Neural cell (in vitro differentiated cells): ENCODE results near the gene CALHM6. TPM values are rescaled to one million over a fixed set of nuclear protein-coding genes. Genes with fewer than 3 reads are reported as not detected.

Experiments used
- H2AFZ ChIP-seq: fragments of 200-600, 300-800 bp; sonication (generic), shearing (Covaris generic); 2 replicates; pipeline ENCODE4 v1.6.0; 2014; ENCODE audit warnings: low read depth, mild to moderate bottlenecking, antibody characterized with exemption, low read length, moderate library complexity
- H3F3A ChIP-seq: fragments of 200-600 bp; shearing (Covaris generic); 2 replicates; pipeline ENCODE4 v1.6.1; 2016; ENCODE audit warnings: mild to moderate bottlenecking, moderate library complexity, mixed read lengths, antibody characterized with exemption, low read length; ENCODE audit not compliant: insufficient read depth, poor library complexity, severe bottlenecking
- H3K27ac ChIP-seq: fragments of 200-600, 300-800 bp; sonication (generic), shearing (Covaris generic); 2 replicates; pipeline ENCODE4 v1.5.1; 2014; ENCODE audit warnings: mild to moderate bottlenecking, low read length, moderate library complexity
- H3K27me3 ChIP-seq: fragments of 300-800, 200-600 bp; sonication (generic), shearing (Covaris generic); 2 replicates; pipeline ENCODE4 v1.6.0; 2014; ENCODE audit warnings: mild to moderate bottlenecking, low read depth, low read length, moderate library complexity; ENCODE audit not compliant: insufficient read depth
- H3K36me3 ChIP-seq: fragments of 300-800, 200-600 bp; sonication (generic), shearing (Covaris generic); 2 replicates; pipeline ENCODE4 v1.5.1; 2014; ENCODE audit warnings: mild to moderate bottlenecking, antibody characterized with exemption, low read length, moderate library complexity; ENCODE audit not compliant: insufficient read depth
- H3K4me2 ChIP-seq: fragments of 300-800, 200-600 bp; sonication (generic), shearing (Covaris generic); 2 replicates; pipeline ENCODE4 v1.6.0; 2014; ENCODE audit warnings: mild to moderate bottlenecking, low read length
- H3K4me3 ChIP-seq: fragments of 300-800, 200-600 bp; sonication (generic), shearing (Covaris generic); 2 replicates; pipeline ENCODE4 v1.5.1; 2014; ENCODE audit warnings: mild to moderate bottlenecking, low read length, moderate library complexity
- H3K79me2 ChIP-seq: fragments of 200-600 bp; shearing (Covaris generic); replicated peaks from 2 replicates; pipeline ENCODE4 v1.6.0; 2014; ENCODE audit warnings: mild to moderate bottlenecking, low read length, moderate library complexity; ENCODE audit not compliant: insufficient read depth
- H3K9ac ChIP-seq: fragments of 300-800, 200-600 bp; sonication (generic), shearing (Covaris generic); 2 replicates; pipeline ENCODE4 v1.6.1; 2016; ENCODE audit warnings: mild to moderate bottlenecking, low read length, mixed read lengths
- H3K9me2 ChIP-seq: fragments of 200-600 bp; shearing (Covaris generic); 2 replicates; pipeline ENCODE4 v1.6.1; 2016; ENCODE audit warnings: mild to moderate bottlenecking, low read length, mixed read lengths; ENCODE audit not compliant: insufficient read depth
- H3K9me3 ChIP-seq: fragments of 200-600, 300-800 bp; sonication (generic), shearing (Covaris generic); 2 replicates; pipeline ENCODE4 v1.6.1; 2016; ENCODE audit warnings: mild to moderate bottlenecking, mixed run types, low read length, moderate library complexity, mixed read lengths
- H4K20me1 ChIP-seq: fragments of 200-600 bp; shearing (Covaris generic); 2 replicates; pipeline ENCODE4 v1.6.1; 2016; ENCODE audit warnings: mild to moderate bottlenecking, mixed run types; ENCODE audit not compliant: insufficient read depth
- EP300 ChIP-seq: fragments of 450-650 bp; conservative IDR thresholded peaks from 2 replicates; pipeline ENCODE4 v1.6.1; 2014; ENCODE audit warnings: antibody characterized with exemption, mild to moderate bottlenecking, moderate library complexity; ENCODE audit not compliant: poor library complexity, severe bottlenecking
- EZH2 ChIP-seq: fragments of 200-600, 300-800 bp; shearing (Covaris generic), sonication (generic); IDR thresholded peaks from 2 replicates; pipeline ENCODE4 v1.6.1; 2014; ENCODE audit warnings: antibody characterized with exemption, low read length, borderline replicate concordance, mild to moderate bottlenecking; ENCODE audit not compliant: insufficient read depth, poor library complexity, severe bottlenecking
- MXI1 ChIP-seq: fragments of 450-650 bp; conservative IDR thresholded peaks from 2 replicates; pipeline ENCODE4 v1.6.1; 2014; ENCODE audit warnings: antibody characterized with exemption, mild to moderate bottlenecking; ENCODE audit not compliant: poor library complexity, severe bottlenecking
- POLR2AphosphoS5 ChIP-seq: IDR thresholded peaks from 2 replicates; pipeline ENCODE4 v1.6.1; 2012
- RAD21 ChIP-seq: fragments of 450-650 bp; conservative IDR thresholded peaks from 2 replicates; pipeline ENCODE4 v1.6.1; 2014; ENCODE audit warnings: antibody characterized with exemption, mild to moderate bottlenecking, moderate library complexity
- REST ChIP-seq: IDR thresholded peaks from 2 replicates; pipeline ENCODE4 v1.6.1; 2012; ENCODE audit warnings: borderline replicate concordance
- SMC3 ChIP-seq: fragments of 450-650 bp; conservative IDR thresholded peaks from 2 replicates; pipeline ENCODE4 v1.6.1; 2014; ENCODE audit warnings: antibody characterized with exemption, mild to moderate bottlenecking, moderate library complexity; ENCODE audit not compliant: poor library complexity
- TAF1 ChIP-seq: IDR thresholded peaks from 2 replicates; pipeline ENCODE4 v1.6.1; 2012; ENCODE audit warnings: low read depth
- polyA plus RNA-seq: library from polyadenylated mRNA; depleted of rRNA; stranded (reverse); fragments of >200 nt; gene quantifications from 2 replicates; pipeline ENCODE4 v1.2.3, GENCODE V29; 2014
- TF ChIP-seq, protein P1 (sequence below): fragments of 450-650 bp; IDR thresholded peaks from 2 replicates; pipeline ENCODE4 v1.5.1; 2014; ENCODE audit warnings: antibody characterized with exemption, mild to moderate bottlenecking, moderate library complexity; ENCODE audit not compliant: poor library complexity, severe bottlenecking

CALHM6 gene
- polyA plus RNA-seq, 1 donor from 2014 or later = 12.0 TPM

- Histone ChIP-seq H3K9me2 (no peaks in the 10 kb centered on the region), H4K20me1 (no peaks in the 10 kb centered on the region), H3K4me2 (no peak overlapping the region), H3K79me2 (no peaks in the 10 kb centered on the region), H3K4me3 (no peak overlapping the region), H3K36me3 (no peaks in the 10 kb centered on the region), H3K9ac (no peak overlapping the region), H3K27ac (no peak overlapping the region), H3K9me3 (no peaks in the 10 kb centered on the region), H3F3A (no peaks in the 10 kb centered on the region), H3K27me3 (no peaks in the 10 kb centered on the region), H2AFZ (no peak overlapping the region)
- no peak for TF ChIP-seq MXI1
- TF ChIP-seq EP300 = no peak
- TF ChIP-seq EZH2 = no peak
- TF ChIP-seq TAF1 = no peak
- TF ChIP-seq, protein P1, sequence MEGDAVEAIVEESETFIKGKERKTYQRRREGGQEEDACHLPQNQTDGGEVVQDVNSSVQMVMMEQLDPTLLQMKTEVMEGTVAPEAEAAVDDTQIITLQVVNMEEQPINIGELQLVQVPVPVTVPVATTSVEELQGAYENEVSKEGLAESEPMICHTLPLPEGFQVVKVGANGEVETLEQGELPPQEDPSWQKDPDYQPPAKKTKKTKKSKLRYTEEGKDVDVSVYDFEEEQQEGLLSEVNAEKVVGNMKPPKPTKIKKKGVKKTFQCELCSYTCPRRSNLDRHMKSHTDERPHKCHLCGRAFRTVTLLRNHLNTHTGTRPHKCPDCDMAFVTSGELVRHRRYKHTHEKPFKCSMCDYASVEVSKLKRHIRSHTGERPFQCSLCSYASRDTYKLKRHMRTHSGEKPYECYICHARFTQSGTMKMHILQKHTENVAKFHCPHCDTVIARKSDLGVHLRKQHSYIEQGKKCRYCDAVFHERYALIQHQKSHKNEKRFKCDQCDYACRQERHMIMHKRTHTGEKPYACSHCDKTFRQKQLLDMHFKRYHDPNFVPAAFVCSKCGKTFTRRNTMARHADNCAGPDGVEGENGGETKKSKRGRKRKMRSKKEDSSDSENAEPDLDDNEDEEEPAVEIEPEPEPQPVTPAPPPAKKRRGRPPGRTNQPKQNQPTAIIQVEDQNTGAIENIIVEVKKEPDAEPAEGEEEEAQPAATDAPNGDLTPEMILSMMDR = no peak
- TF ChIP-seq SMC3 = no peak
- no peak for TF ChIP-seq REST
- no peak for TF ChIP-seq RAD21
- TF ChIP-seq POLR2AphosphoS5 = no peak
Measured at GRCh38 chr6:116491610-116492330, 30.6 kb downstream of the CALHM6 start.

- H3K4me2 ChIP-seq = no peak overlapping the region
- no peaks in the 10 kb centered on the region for H3K9me2 ChIP-seq
- TF ChIP-seq EP300 = no peak
- no peak for TF ChIP-seq TAF1
- TF ChIP-seq EZH2 = no peak
- TF ChIP-seq, protein P1 = no peak
- no peak for TF ChIP-seq REST
- TF ChIP-seq SMC3 = no peak
- no peak for TF ChIP-seq POLR2AphosphoS5
- no peak for TF ChIP-seq MXI1
- no peak for TF ChIP-seq RAD21
- no peaks in the 10 kb centered on the region for H3K79me2 ChIP-seq
- H3K27ac ChIP-seq = no peak overlapping the region
- H3K4me3 ChIP-seq = no peak overlapping the region
- no peaks in the 10 kb centered on the region for H4K20me1 ChIP-seq
- H3K36me3 ChIP-seq = no peaks in the 10 kb centered on the region
- no peak overlapping the region for H3K9ac ChIP-seq
- H3K9me3 ChIP-seq = no peaks in the 10 kb centered on the region
- H3F3A ChIP-seq = no peaks in the 10 kb centered on the region
- no peaks in the 10 kb centered on the region for H3K27me3 ChIP-seq
- H2AFZ ChIP-seq = no peak overlapping the region
Measured at GRCh38 chr6:116492331-116493067, 31.3 kb downstream of the CALHM6 start.
